ENCODE results near the gene IGFL2. TPM values are rescaled to one million over a fixed set of nuclear protein-coding genes. Genes with fewer than 3 reads are reported as not detected.

IGFL2 gene
- total RNA-seq, 1 donor from 2014 or later: not detected

GRCh38 chr19:46197314-46198070 is 49.5 kb downstream of the IGFL2 start:
- H4K20me1 ChIP-seq (ENCODE audit: low read depth): no peaks in the 10 kb centered on the region
- no peak overlapping the region for H3K4me3 ChIP-seq
- Mint-ChIP-seq H3K27ac (no peak overlapping the region), H3K9me3 (peaks cover 5% of the 10 kb centered on the region), H3K4me1 (no peaks in the 10 kb centered on the region), H3K27me3 (ENCODE audit: insufficient read depth, low read depth) (peaks cover 2% of the 10 kb centered on the region), H3K4me3 (no peak overlapping the region), H3K36me3 (no peaks in the 10 kb centered on the region)
- H3K9me3 ChIP-seq (ENCODE audit: low read depth): no peaks in the 10 kb centered on the region
- no peak overlapping the region for H2AFZ ChIP-seq (replicated peaks)
- no peaks in the 10 kb centered on the region for H3K27me3 ChIP-seq
- TF ChIP-seq EZH2phosphoT487 (IDR thresholded peaks at IDR 0.05) (no peak), CTCF (IDR thresholded peaks at IDR 0.05) (no peak), EZH2 (IDR thresholded peaks at IDR 0.05) (no peak)
- H3F3A ChIP-seq (ENCODE audit: low read depth): no peaks in the 10 kb centered on the region
- no peaks in the 10 kb centered on the region for H3K36me3 ChIP-seq
- no peak overlapping the region for H3K4me2 ChIP-seq
- H3K79me2 ChIP-seq (ENCODE audit: low read depth): no peaks in the 10 kb centered on the region
- no peak overlapping the region for H3K9ac ChIP-seq
- no peak for DNase-seq (ENCODE audit: low spot score)
- H3K27ac ChIP-seq: no peak overlapping the region
- no peaks in the 10 kb centered on the region for H3K4me1 ChIP-seq

GRCh38 chr19:46198756-46199155 is 50.7 kb downstream of the IGFL2 start:
- Histone ChIP-seq H3F3A (ENCODE audit: low read depth) (no peaks in the 10 kb centered on the region), H3K9me3 (ENCODE audit: low read depth) (no peaks in the 10 kb centered on the region), H3K4me3 (no peak overlapping the region), H3K36me3 (no peaks in the 10 kb centered on the region), H3K27me3 (no peaks in the 10 kb centered on the region), H3K4me1 (no peaks in the 10 kb centered on the region), H2AFZ (replicated peaks) (no peak overlapping the region), H3K4me2 (no peak overlapping the region), H3K27ac (no peak overlapping the region), H4K20me1 (ENCODE audit: low read depth) (no peaks in the 10 kb centered on the region), H3K9ac (no peak overlapping the region), H3K79me2 (ENCODE audit: low read depth) (no peaks in the 10 kb centered on the region)
- H3K9me3 Mint-ChIP-seq: peaks cover 5% of the 10 kb centered on the region
- H3K4me3 Mint-ChIP-seq: no peak overlapping the region
- peaks cover 4% of the 10 kb centered on the region for H3K27me3 Mint-ChIP-seq (ENCODE audit: insufficient read depth, low read depth)
- no peak for DNase-seq (ENCODE audit: low spot score)
- peak overlapping the region; percentile 52 for H3K27ac Mint-ChIP-seq
- H3K4me1 Mint-ChIP-seq: no peaks in the 10 kb centered on the region
- TF ChIP-seq EZH2phosphoT487 (IDR thresholded peaks at IDR 0.05): no peak
- no peak for TF ChIP-seq CTCF (IDR thresholded peaks at IDR 0.05)
- no peak for TF ChIP-seq EZH2 (IDR thresholded peaks at IDR 0.05)
- H3K36me3 Mint-ChIP-seq: no peaks in the 10 kb centered on the region

DNA sequence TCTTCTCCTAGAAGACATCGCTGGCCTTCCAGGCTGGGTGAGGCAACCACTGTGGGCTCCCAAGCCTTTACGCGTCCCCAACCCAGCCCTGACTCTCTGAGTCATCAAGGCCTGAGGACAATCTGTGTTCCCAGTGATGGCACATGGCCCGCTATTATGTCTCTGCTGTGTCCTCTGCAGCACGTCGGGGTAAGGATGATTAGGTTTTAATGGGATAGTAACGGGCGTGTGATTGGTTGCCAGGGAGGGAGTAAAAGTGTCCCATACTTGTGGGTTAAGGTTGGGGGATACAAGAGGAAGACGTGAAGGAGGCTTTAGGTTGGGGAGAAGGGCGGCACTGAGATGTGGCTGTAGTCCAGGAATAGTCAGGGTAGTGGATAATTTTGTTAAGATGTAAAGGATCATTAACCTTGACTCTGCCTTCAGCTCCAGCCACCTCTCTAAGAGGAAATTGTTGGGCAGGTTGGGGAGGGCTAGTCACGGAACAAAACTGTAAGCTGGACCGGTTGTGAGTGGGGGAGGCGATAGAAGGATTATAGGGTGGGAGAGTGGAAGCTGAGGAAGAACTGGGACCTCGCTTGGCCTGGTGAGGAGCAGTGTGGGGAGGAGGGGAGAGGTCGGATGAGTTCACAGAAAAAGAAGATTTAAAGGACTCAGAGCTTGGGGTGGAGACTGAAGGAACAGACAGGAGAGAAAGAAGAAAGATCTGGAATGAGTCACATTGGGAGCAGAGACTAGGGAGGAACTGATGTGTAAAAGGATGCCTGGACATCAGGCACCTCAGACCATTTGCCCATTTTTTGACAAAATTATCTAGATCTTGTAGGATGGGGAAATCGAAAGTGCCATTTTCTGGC is 53.6 kb downstream of the IGFL2 start:
- H3K36me3 ChIP-seq: no peaks in the 10 kb centered on the region
- no peaks in the 10 kb centered on the region for H3K4me1 Mint-ChIP-seq
- DNase-seq (ENCODE audit: low spot score): no peak
- peaks cover 5% of the 10 kb centered on the region for H3K9me3 Mint-ChIP-seq
- TF ChIP-seq EZH2 (IDR thresholded peaks at IDR 0.05) (no peak), EZH2phosphoT487 (IDR thresholded peaks at IDR 0.05) (no peak), CTCF (IDR thresholded peaks at IDR 0.05) (no peak)
- no peak overlapping the region for H3K27ac ChIP-seq
- no peak overlapping the region for H3K4me3 Mint-ChIP-seq
- peaks cover 4% of the 10 kb centered on the region for H3K27me3 Mint-ChIP-seq (ENCODE audit: insufficient read depth, low read depth)
- H3K4me3 ChIP-seq: no peak overlapping the region
- no peaks in the 10 kb centered on the region for H4K20me1 ChIP-seq (ENCODE audit: low read depth)
- H3K9ac ChIP-seq: no peak overlapping the region
- no peak overlapping the region for H3K27ac Mint-ChIP-seq
- H3K9me3 ChIP-seq (ENCODE audit: low read depth): no peaks in the 10 kb centered on the region
- H3K36me3 Mint-ChIP-seq: no peaks in the 10 kb centered on the region
- H3K27me3 ChIP-seq: no peaks in the 10 kb centered on the region
- no peak overlapping the region for H2AFZ ChIP-seq (replicated peaks)
- H3K79me2 ChIP-seq (ENCODE audit: low read depth): no peaks in the 10 kb centered on the region
- no peaks in the 10 kb centered on the region for H3F3A ChIP-seq (ENCODE audit: low read depth)
- H3K4me2 ChIP-seq: no peak overlapping the region
- no peaks in the 10 kb centered on the region for H3K4me1 ChIP-seq
